Right atrium auricular region (tissue), 2 donors: ENCODE results near the gene SPACA4. TPM values are rescaled to one million over a fixed set of nuclear protein-coding genes. Genes with fewer than 3 reads are reported as not detected.

Source experiments
- DNase-seq: peaks from one replicate; pipeline ENCODE4 v3.0.0-alpha.2; 2019; ENCODE audit warnings: low spot score
- H3K27ac ChIP-seq, 2 donors: fragments of 200-600 bp; sonication (generic); 1 replicate in 1 of 2; 2 replicates in 1 of 2; pipeline ENCODE4 v1.5.1; 2016 to 2019
- H3K27me3 ChIP-seq, 2 donors: fragments of 200-600 bp; sonication (generic); one replicate each; pipeline versions ENCODE4 v1.5.1 to v1.6.0; 2017 to 2019
- H3K36me3 ChIP-seq: fragments of 200-600 bp; sonication (generic); one replicate; pipeline ENCODE4 v1.5.1; 2016
- H3K4me1 ChIP-seq, 2 donors: fragments of 200-600 bp; sonication (generic); one replicate each; pipeline versions ENCODE4 v1.5.1 to v1.6.0; 2017 to 2019
- H3K4me3 ChIP-seq, 2 donors: fragments of 200-600 bp; sonication (generic); 1 replicate in 1 of 2; 2 replicates in 1 of 2; pipeline ENCODE4 v1.5.1; 2017 to 2019; ENCODE audit warnings: mild to moderate bottlenecking in 1 of 2, moderate library complexity in 1 of 2
- H3K9me3 ChIP-seq, 2 donors: fragments of 200-600 bp; sonication (generic); one replicate each; pipeline ENCODE4 v1.5.1; 2019
- CTCF ChIP-seq, 2 donors: fragments of 200-600 bp; sonication (generic); IDR thresholded peaks; one replicate each; pipeline ENCODE4 v1.5.1; 2019; ENCODE audit warnings: antibody characterized with exemption in 2 of 2
- total RNA-seq, 2 donors: library from RNA; depleted of rRNA; stranded (reverse); fragments of >200 nt; gene quantifications; one replicate each; pipeline ENCODE4 v1.1.0, GENCODE V29; 2016

SPACA4 gene
- total RNA-seq, 2 donors from 2014 or later = not detected

DNA sequence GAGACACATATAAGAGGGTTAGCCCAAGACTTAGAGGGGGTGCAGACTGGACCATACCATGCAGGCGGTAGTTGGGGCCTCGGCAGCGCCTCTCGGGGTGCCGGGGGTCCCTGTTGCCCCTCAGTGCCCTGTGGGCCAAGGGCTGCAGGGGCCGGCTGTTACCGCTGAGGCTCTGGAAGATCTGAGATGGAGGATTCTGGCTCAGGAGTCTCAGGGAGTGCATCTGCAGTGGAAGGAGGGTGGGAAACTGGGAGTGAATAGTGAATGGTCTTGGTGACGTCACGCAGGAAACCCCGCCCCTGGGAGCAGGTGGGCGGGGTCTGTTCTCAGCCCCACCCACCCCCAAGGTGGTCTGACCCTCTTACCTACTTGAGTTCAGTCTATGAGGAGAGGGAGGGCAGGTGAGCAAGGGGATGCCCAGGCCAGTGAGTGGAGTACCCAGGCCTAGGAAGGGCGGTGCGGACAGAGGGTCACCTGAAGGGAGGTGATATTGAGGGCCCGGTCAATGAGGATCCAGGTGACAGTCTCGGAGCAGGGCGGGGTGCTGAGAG lies 32.4 kb downstream of the SPACA4 start:
- H3K4me3 ChIP-seq = peak overlapping the region in 1 of 2 donors; percentile 78
- no peaks in the 10 kb centered on the region for H3K9me3 ChIP-seq
- TF ChIP-seq CTCF (IDR thresholded peaks at IDR 0.05) = no peak
- no peak for DNase-seq
- no peaks in the 10 kb centered on the region for H3K36me3 ChIP-seq
- peaks cover 0 to 38% of the 10 kb centered on the region in 2 donors for H3K4me1 ChIP-seq
- H3K27ac ChIP-seq = peak overlapping the region; percentile 97 to 98
- no peaks in the 10 kb centered on the region for H3K27me3 ChIP-seq

DNA sequence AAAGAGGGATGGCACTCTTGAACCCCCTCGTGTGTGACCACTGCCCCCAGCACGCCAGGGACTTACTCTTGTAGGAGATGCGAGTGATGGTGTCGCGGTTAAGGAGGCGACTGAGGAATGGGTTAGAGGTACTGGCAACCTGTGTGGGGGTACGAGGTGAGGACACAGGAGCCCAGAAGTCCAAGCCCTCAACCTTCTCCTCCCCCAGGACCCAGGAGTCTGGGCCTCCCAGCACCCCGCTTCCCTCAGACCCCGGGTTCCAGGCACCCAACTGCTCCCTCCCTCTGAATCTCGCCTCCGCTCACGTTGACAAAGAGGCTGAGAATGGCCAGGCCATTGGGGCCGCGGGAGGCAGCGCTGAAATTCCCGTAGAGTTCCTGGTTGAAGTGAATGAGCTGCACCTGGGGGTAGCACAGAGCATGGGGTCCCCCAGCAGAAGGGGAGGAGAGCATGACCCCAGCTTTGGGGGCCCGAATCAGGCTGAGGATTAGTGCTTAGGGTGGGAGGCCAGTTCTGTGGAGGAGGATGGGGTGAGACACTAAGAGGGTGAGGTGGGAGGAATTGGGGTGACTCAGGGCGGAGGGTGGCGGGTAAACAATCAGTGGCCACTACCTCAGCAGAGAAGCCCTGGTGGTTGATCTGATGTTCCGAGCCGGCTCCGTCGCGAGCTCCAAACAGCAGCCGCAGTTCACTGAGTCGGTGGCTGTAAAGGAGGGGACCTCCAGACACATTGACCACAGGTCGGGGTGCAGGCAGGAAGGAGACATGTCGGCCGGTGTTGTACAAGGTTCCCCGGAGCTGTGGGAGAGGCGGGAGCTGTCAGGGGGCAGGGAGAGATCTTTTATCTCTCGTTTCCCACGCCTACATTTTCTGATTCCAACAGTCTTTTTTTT lies 33.2 kb downstream of the SPACA4 start:
- no peak overlapping the region for H3K27ac ChIP-seq
- no peak overlapping the region for H3K4me3 ChIP-seq
- peaks cover 0 to 35% of the 10 kb centered on the region in 2 donors for H3K4me1 ChIP-seq
- no peak for TF ChIP-seq CTCF (IDR thresholded peaks at IDR 0.05)
- no peaks in the 10 kb centered on the region for H3K27me3 ChIP-seq
- H3K9me3 ChIP-seq = no peaks in the 10 kb centered on the region
- DNase-seq = no peak
- no peaks in the 10 kb centered on the region for H3K36me3 ChIP-seq

DNA sequence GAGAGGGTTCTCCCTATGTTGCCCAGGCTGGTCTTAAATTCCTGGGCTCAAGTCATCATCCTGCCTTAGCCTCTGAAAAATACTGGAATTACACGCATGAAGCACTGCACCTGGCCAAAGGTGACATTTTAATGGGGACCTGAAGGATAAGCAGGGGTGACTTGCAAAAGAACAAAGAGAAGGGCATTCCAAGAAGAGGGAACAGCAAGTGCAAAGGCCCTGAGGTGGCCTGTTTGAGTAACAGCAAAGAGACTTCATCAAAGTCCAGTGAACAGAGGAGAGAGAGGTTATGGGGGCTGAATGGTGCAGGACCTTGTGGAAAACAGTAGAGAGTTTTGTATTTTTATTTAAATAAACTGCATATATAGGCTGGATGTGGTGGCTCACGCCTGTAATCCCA lies 35.3 kb downstream of the SPACA4 start:
- H3K27ac ChIP-seq = no peak overlapping the region
- no peaks in the 10 kb centered on the region for H3K9me3 ChIP-seq
- H3K4me3 ChIP-seq = no peak overlapping the region
- no peak for TF ChIP-seq CTCF (IDR thresholded peaks at IDR 0.05)
- peaks cover 0 to 34% of the 10 kb centered on the region in 2 donors for H3K4me1 ChIP-seq
- DNase-seq = no peak
- no peaks in the 10 kb centered on the region for H3K27me3 ChIP-seq
- no peaks in the 10 kb centered on the region for H3K36me3 ChIP-seq

DNA sequence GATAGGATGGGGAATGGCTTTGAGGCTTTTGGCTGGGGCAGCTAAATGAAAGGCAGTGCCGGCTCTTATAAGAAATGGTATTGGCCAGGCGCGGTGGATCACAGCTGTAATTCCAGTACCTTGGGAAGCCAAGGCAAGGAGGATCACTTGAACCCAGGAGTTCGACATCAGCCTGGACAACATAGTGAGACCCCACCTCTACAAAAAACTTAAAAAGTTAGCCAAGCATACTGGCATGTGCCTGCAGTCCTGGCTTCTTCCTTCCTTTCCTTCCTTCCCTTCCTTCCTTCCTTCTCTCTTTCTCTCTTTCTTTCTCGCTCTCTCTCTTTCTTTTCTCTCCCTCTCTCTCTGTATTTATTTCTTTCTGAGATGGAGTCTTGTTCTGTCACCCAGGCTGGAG lies 36.3 kb downstream of the SPACA4 start:
- Histone ChIP-seq H3K27ac (no peak overlapping the region), H3K27me3 (no peaks in the 10 kb centered on the region), H3K4me3 (no peak overlapping the region), H3K36me3 (no peaks in the 10 kb centered on the region), H3K9me3 (no peaks in the 10 kb centered on the region), H3K4me1 (peaks cover 0 to 29% of the 10 kb centered on the region in 2 donors)
- no peak for TF ChIP-seq CTCF (IDR thresholded peaks at IDR 0.05)
- no peak for DNase-seq

DNA sequence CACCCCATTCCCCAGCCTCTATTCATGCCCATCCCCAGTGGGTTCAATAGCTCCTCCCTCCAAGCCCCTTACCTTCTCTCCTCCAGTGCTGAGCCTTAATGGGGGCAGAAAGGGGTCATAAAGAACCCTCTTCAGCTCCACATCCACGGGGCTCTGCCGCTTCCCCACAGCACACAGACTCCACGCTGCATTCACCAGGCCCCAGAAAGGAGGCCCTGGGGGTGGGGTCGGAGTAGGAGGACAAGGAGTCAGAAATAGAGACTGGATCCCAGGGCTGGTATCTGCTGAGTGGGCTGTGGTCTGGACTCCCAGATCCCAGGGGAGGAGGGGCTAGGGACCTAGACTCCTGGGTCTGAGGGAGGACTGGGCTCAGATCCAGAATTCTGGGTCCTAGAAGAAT lies 37.8 kb downstream of the SPACA4 start:
- no peak overlapping the region for H3K27ac ChIP-seq
- DNase-seq = no peak
- H3K4me3 ChIP-seq = no peak overlapping the region

More for the DNA sequence above, 37.8 kb downstream of the SPACA4 start:
- Histone ChIP-seq H3K4me1 (peaks cover 0 to 23% of the 10 kb centered on the region in 2 donors), H3K9me3 (no peaks in the 10 kb centered on the region), H3K27me3 (no peaks in the 10 kb centered on the region), H3K36me3 (no peaks in the 10 kb centered on the region)
- TF ChIP-seq CTCF (IDR thresholded peaks at IDR 0.05) = no peak
